ENCODE measurements around the gene TBC1D9B.

TBC1D9B gene

GRCh38 chr5:179906294-179906794 lies 1.4 kb downstream of the TBC1D9B start:
- no peak for DNase-seq (ENCODE audit: extremely low spot score)
- POLR2A ChIA-PET: interaction anchor here (0.6 kb wide), 1 partner anchor 79 kb away, joined by 3 read pairs; no protein-coding TSS in a partner anchor
- CTCF ChIA-PET: interaction anchor here (0.7 to 1.5 kb wide), 2 partner anchors 15 to 104 kb away, joined by 6 read pairs; no protein-coding TSS in a partner anchor
- TF ChIP-seq LEF1 (IDR thresholded peaks at IDR 0.05; ENCODE audit: borderline replicate concordance): no peak
- TF ChIP-seq BHLHE40 (IDR thresholded peaks at IDR 0.05; ENCODE audit: borderline replicate concordance): no peak
- no peak for TF ChIP-seq ARNT (IDR thresholded peaks at IDR 0.05)
- TF ChIP-seq L3MBTL2 (conservative IDR thresholded peaks at IDR 0.05): no peak
- no peak for TF ChIP-seq TARDBP (IDR thresholded peaks at IDR 0.05)
- TF ChIP-seq SUZ12 (IDR thresholded peaks at IDR 0.05): no peak
- no peak for TF ChIP-seq FOXA1 (IDR thresholded peaks at IDR 0.05)
- no peak for TF ChIP-seq FOXK2 (IDR thresholded peaks at IDR 0.05)
- no peak for TF ChIP-seq PKNOX1 (IDR thresholded peaks at IDR 0.05)
- no peak for TF ChIP-seq FOXM1 (IDR thresholded peaks at IDR 0.05; ENCODE audit: borderline replicate concordance)
- no peak for TF ChIP-seq SP1 (IDR thresholded peaks at IDR 0.05)
- TF ChIP-seq NFRKB (IDR thresholded peaks at IDR 0.05): no peak
- TF ChIP-seq CTBP1 (IDR thresholded peaks at IDR 0.05; ENCODE audit: borderline replicate concordance): no peak
- no peak for TF ChIP-seq ZNF384 (IDR thresholded peaks at IDR 0.05)

DNA sequence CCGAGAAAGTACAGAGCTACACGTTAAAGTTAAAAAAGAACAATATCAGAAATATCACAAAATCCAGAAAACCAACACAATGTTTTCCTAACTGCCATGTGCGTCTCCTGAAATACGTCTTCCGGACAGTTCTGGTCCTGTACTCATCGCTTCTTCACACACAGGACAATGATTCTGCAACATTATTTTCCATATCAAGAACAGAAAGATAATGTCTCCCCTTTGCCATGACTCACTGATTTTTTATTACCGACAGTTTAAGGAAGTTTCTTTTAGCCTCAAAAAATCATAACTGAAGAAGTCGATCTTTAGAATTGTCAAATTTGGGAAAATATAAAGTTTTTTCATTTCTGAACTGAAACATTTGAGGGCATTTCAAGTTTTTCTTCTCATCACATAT lies 2.5 kb downstream of the TBC1D9B start:
- ChIA-PET POLR2A (no interaction called here), CTCF (no interaction called here)
- no peak for TF ChIP-seq LEF1 (IDR thresholded peaks at IDR 0.05; ENCODE audit: borderline replicate concordance)
- no peak for TF ChIP-seq PKNOX1 (IDR thresholded peaks at IDR 0.05)
- TF ChIP-seq SP1 (IDR thresholded peaks at IDR 0.05): no peak
- DNase-seq (ENCODE audit: extremely low spot score): no peak

GRCh38 chr5:179904463-179905160 lies 3.1 kb downstream of the TBC1D9B start:
- ChIA-PET CTCF (no interaction called here), POLR2A (no interaction called here)
- TF ChIP-seq ELF4 (IDR thresholded peaks at IDR 0.05) (no peak), CTBP1 (IDR thresholded peaks at IDR 0.05; ENCODE audit: borderline replicate concordance) (no peak), ZNF384 (IDR thresholded peaks at IDR 0.05) (no peak), BHLHE40 (IDR thresholded peaks at IDR 0.05; ENCODE audit: borderline replicate concordance) (no peak), SP1 (IDR thresholded peaks at IDR 0.05) (no peak), PKNOX1 (IDR thresholded peaks at IDR 0.05) (no peak), TARDBP (IDR thresholded peaks at IDR 0.05) (no peak), HDGF (IDR thresholded peaks at IDR 0.05; ENCODE audit: borderline replicate concordance) (no peak), ARNT (IDR thresholded peaks at IDR 0.05) (no peak), L3MBTL2 (conservative IDR thresholded peaks at IDR 0.05) (no peak), FOXA1 (IDR thresholded peaks at IDR 0.05) (no peak), SUZ12 (IDR thresholded peaks at IDR 0.05) (no peak), NFRKB (IDR thresholded peaks at IDR 0.05) (no peak), LEF1 (IDR thresholded peaks at IDR 0.05; ENCODE audit: borderline replicate concordance) (no peak), FOXM1 (IDR thresholded peaks at IDR 0.05; ENCODE audit: borderline replicate concordance) (no peak), FOXK2 (IDR thresholded peaks at IDR 0.05) (no peak)
- no peak for DNase-seq (ENCODE audit: extremely low spot score)

- TF ChIP-seq BHLHE40 (IDR thresholded peaks at IDR 0.05; ENCODE audit: borderline replicate concordance) (no peak), FOXK2 (IDR thresholded peaks at IDR 0.05) (no peak), SUZ12 (IDR thresholded peaks at IDR 0.05) (no peak), FOXM1 (IDR thresholded peaks at IDR 0.05; ENCODE audit: borderline replicate concordance) (no peak), ARNT (IDR thresholded peaks at IDR 0.05) (no peak), FOXA1 (IDR thresholded peaks at IDR 0.05) (no peak), NFRKB (IDR thresholded peaks at IDR 0.05) (no peak), TARDBP (IDR thresholded peaks at IDR 0.05) (no peak), HDGF (IDR thresholded peaks at IDR 0.05; ENCODE audit: borderline replicate concordance) (no peak), LEF1 (IDR thresholded peaks at IDR 0.05; ENCODE audit: borderline replicate concordance) (no peak), PKNOX1 (IDR thresholded peaks at IDR 0.05) (no peak)
- ChIA-PET CTCF (no interaction called here), POLR2A (no interaction called here)
- DNase-seq (ENCODE audit: extremely low spot score): no peak
Observed at GRCh38 chr5:179902763-179903158, 4.9 kb downstream of the TBC1D9B start.

DNA sequence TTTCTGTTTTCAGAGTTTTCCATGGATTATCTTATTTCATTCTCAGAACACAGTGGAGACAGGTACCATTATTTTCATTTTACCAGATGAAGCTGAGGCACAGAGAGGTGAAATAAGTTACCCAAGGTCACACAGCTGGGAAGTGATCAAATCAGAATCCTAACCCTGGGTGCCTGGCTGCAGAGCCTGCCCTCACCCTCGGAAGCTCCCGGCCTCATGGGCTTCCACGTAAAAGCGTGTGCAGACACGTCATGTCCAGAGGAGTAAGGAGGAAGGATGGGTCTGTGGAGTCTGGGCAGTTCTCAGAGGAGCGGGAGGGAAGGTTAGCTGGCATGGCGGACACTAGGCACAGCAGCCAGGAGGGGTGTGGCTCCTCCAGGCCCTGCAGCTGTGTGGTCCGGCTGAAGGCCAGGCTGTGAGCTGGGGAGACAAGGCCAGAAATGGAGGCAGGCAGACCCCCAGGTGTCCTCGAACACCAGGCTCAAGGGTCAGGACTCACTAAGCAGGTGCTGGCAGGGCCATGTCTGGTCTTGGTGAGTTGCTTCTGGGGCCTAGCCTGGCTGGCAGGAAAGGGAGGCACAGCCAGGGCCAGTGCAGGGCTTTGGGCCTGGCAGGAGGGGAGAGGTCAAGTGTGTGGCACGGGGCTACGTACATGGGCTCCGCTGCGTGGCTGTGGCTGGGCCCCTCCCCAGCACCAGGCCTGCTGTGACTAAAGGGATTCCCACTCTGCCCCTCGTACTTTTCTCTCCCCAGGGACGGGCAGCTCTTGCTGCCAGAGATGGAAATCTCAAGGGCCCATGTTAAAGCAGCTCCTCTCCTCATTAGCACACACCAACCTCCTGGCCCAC lies 5.6 kb downstream of the TBC1D9B start:
- no peak for DNase-seq (ENCODE audit: extremely low spot score)
- ChIA-PET CTCF (no interaction called here), POLR2A (no interaction called here)
- no peak for TF ChIP-seq BHLHE40 (IDR thresholded peaks at IDR 0.05; ENCODE audit: borderline replicate concordance)
- TF ChIP-seq SP1 (IDR thresholded peaks at IDR 0.05): no peak
- TF ChIP-seq L3MBTL2 (conservative IDR thresholded peaks at IDR 0.05): no peak
- TF ChIP-seq ELF4 (IDR thresholded peaks at IDR 0.05): no peak
- TF ChIP-seq FOXA1 (IDR thresholded peaks at IDR 0.05): no peak
- TF ChIP-seq PKNOX1 (IDR thresholded peaks at IDR 0.05): no peak
- TF ChIP-seq HDGF (IDR thresholded peaks at IDR 0.05; ENCODE audit: borderline replicate concordance): no peak
- TF ChIP-seq SUZ12 (IDR thresholded peaks at IDR 0.05): no peak
- no peak for TF ChIP-seq NFRKB (IDR thresholded peaks at IDR 0.05)
- TF ChIP-seq FOXK2 (IDR thresholded peaks at IDR 0.05): no peak
- no peak for TF ChIP-seq ZNF384 (IDR thresholded peaks at IDR 0.05)
- TF ChIP-seq FOXM1 (IDR thresholded peaks at IDR 0.05; ENCODE audit: borderline replicate concordance): no peak
- TF ChIP-seq LEF1 (IDR thresholded peaks at IDR 0.05; ENCODE audit: borderline replicate concordance): no peak
- TF ChIP-seq ARNT (IDR thresholded peaks at IDR 0.05): no peak
- no peak for TF ChIP-seq TARDBP (IDR thresholded peaks at IDR 0.05)
- no peak for TF ChIP-seq CTBP1 (IDR thresholded peaks at IDR 0.05; ENCODE audit: borderline replicate concordance)

All from HEK293T (cell line).